ENCODE data around the gene ZNF699. TPM values are rescaled to one million over a fixed set of nuclear protein-coding genes. Genes with fewer than 3 reads are reported as not detected.

The ZNF699 gene
- total and polyA plus RNA-seq, 10 of the 15 experiments (the other 5 are each of a cell fraction or from before 2014, with no cell fraction given): 0.04 to 2.9 (median 1.7) TPM

- SMC1A ChIA-PET (ENCODE audit: uncharacterized antibody, unreplicated experiment): no interaction called here
- CTCF ChIA-PET: no interaction called here
- no peak overlapping the region for H3K4me2 ChIP-seq (ENCODE audit: control insufficient read depth, insufficient read depth)
- no peaks in the 10 kb centered on the region; the same call in 1 of the 3 replicates for H3K9me3 ChIP-seq (replicated peaks; ENCODE audit: control insufficient read depth, insufficient read depth, low read length)
- no peak overlapping the region for H2AFZ ChIP-seq (ENCODE audit: control insufficient read depth, low read depth, low read length)
- ATAC-seq: no peak
- POLR2A ChIA-PET: no interaction called here
- in situ Hi-C loops (cut with MboI) (no loop called here), intact Hi-C loops (cut with micrococcal nuclease; ENCODE audit: unreplicated experiment) (no loop called here)
- no peak for DNase-seq (ENCODE audit: low read depth, low spot score)
- H3K79me2 ChIP-seq (ENCODE audit: control insufficient read depth, insufficient read depth, low read length): no peaks in the 10 kb centered on the region
- no peak overlapping the region for H3K27ac ChIP-seq (ENCODE audit: control insufficient read depth, insufficient read depth)
- TF ChIP-seq FOXM1 (IDR thresholded peaks at IDR 0.05; ENCODE audit: low read depth, low read length) (no peak), CUX1 (IDR thresholded peaks at IDR 0.05; ENCODE audit: insufficient replicate concordance, low read depth, low read length) (no peak), KAT2A (conservative IDR thresholded peaks at IDR 0.05; ENCODE audit: control insufficient read depth, low read depth, low read length) (no peak), HDAC2 (IDR thresholded peaks at IDR 0.05) (no peak), USF1 (IDR thresholded peaks at IDR 0.05; ENCODE audit: borderline replicate concordance, extremely low read length, insufficient read depth, low read depth, low read length) (no peak), IKZF1 (conservative IDR thresholded peaks at IDR 0.05) (no peak), RAD51 (IDR thresholded peaks at IDR 0.05) (no peak), E2F4 (IDR thresholded peaks at IDR 0.05; ENCODE audit: low read depth, low read length) (no peak), FOS (IDR thresholded peaks at IDR 0.05; ENCODE audit: borderline replicate concordance, extremely low read depth, insufficient read length) (no peak), ZBTB4 (CRISPR knock-in tag; IDR thresholded peaks at IDR 0.05) (no peak), POU2F2 (IDR thresholded peaks at IDR 0.05; ENCODE audit: borderline replicate concordance, low read depth, low read length) (no peak), NFYA (IDR thresholded peaks at IDR 0.05; ENCODE audit: borderline replicate concordance, low read depth, low read length) (no peak), ZBED1 (IDR thresholded peaks at IDR 0.05; ENCODE audit: borderline replicate concordance) (no peak)
- 67% methylated on average over 2 of the region's 2 CpGs for WGBS (ENCODE audit: insufficient coverage, insufficient replicate concordance, low lambda C conversion rate, missing lambda C conversion rate)
- H3K36me3 ChIP-seq (ENCODE audit: control insufficient read depth in 2 of 2, insufficient read depth in 2 of 2, low read length in 1 of 2): no peaks in the 10 kb centered on the region
- H3K27me3 ChIP-seq (replicated peaks in 1 of 2; ENCODE audit: control insufficient read depth in 2 of 2, insufficient read depth in 2 of 2, low read length in 1 of 2): no peaks in the 10 kb centered on the region
- no peaks in the 10 kb centered on the region for H3K4me1 ChIP-seq (ENCODE audit: control insufficient read depth, insufficient read depth, low read length)
- BruUV-seq (replicated peaks): no TSS peak
- no peaks in the 10 kb centered on the region for H4K20me1 ChIP-seq (ENCODE audit: control insufficient read depth, insufficient read depth)
- FAIRE-seq: no peak
- RAD21 ChIA-PET (ENCODE audit: unreplicated experiment): no interaction called here
- H3K4me3 ChIP-seq: no peak overlapping the region
- H3K9ac ChIP-seq (ENCODE audit: control insufficient read depth, insufficient read depth, low read length): no peak overlapping the region
These were observed 42.9 kb upstream of the ZNF699 start for GRCh38 chr19:9352505-9352904.
